ENCODE measurements around the gene SERPINB7. TPM values are rescaled to one million over a fixed set of nuclear protein-coding genes. Genes with fewer than 3 reads are reported as not detected.

Gene SERPINB7
- polyA plus RNA-seq, 3 donors = 0.36 to 2.5 TPM; not detected in 1

- WGBS, 3 donors = 57 to 58% (median 57%) methylated on average over 1 of the region's 1 CpG
- H3K27ac ChIP-seq (ENCODE audit: low read depth, low read length) = no peak overlapping the region
Observed at GRCh38 chr18:63779386-63779785, 4.2 kb downstream of the SERPINB7 start.

DNA sequence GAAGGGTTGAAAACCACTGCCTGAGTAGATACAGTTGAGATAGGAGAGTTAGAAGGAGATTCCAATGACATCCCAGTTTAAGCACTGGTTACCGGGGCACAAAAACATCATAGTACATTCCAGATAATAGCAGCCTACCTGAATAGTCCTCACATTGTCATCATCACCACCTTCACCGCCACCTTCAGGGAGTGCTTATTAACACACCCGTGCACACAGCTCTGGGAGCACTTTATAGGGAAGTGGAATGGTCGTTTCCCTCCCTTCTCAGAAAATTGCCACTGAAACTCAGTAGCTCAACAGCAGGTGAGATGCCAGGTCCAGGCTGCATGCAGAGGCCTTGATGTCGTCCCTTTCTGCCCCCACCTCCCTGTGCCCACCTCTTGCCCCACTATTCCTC, 8.2 kb downstream of the SERPINB7 start:
- WGBS, 3 donors = 63 to 72% (median 68%) methylated on average over 5 of the region's 5 CpGs
- no peak overlapping the region for H3K27ac ChIP-seq (ENCODE audit: low read depth, low read length)

- 42 to 58% (median 50%) methylated on average over 4 of the region's 4 CpGs for WGBS, 3 donors
- no peak overlapping the region for H3K27ac ChIP-seq (ENCODE audit: low read depth, low read length)
Observed at GRCh38 chr18:63784787-63785452, 9.7 kb downstream of the SERPINB7 start.

- H3K27ac ChIP-seq (ENCODE audit: low read depth, low read length) = no peak overlapping the region
- 83 to 93% (median 84%) methylated on average over 4 of the region's 4 CpGs for WGBS, 3 donors
Observed at GRCh38 chr18:63787673-63788072, 12.5 kb downstream of the SERPINB7 start.

- H3K27ac ChIP-seq (ENCODE audit: low read depth, low read length) = no peak overlapping the region
- 67 to 76% (median 75%) methylated on average over 3 of the region's 3 CpGs for WGBS, 3 donors
Observed at GRCh38 chr18:63788447-63789096, 13.4 kb downstream of the SERPINB7 start.

DNA sequence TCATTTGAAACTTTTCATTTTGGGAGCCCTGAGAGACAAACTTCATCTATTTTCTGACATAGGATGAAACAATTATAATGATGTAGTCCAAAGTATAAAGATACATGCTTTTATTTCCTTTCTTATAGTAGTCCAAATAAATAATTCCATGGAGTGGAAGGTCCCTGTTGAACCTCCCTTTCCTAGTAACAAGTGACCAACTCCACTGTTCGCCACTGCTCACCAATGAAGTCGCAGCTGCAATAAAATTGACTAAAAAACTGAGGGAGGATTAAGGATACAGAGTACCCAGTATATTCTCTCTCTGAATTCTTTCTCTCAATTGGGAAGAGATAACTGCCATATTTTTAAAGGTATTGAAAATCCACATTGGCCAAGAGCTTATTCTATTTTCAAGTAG, 14.1 kb downstream of the SERPINB7 start:
- WGBS, 3 donors = 83 to 97% (median 93%) methylated on average over 2 of the region's 2 CpGs
- no peak overlapping the region for H3K27ac ChIP-seq (ENCODE audit: low read depth, low read length)

DNA sequence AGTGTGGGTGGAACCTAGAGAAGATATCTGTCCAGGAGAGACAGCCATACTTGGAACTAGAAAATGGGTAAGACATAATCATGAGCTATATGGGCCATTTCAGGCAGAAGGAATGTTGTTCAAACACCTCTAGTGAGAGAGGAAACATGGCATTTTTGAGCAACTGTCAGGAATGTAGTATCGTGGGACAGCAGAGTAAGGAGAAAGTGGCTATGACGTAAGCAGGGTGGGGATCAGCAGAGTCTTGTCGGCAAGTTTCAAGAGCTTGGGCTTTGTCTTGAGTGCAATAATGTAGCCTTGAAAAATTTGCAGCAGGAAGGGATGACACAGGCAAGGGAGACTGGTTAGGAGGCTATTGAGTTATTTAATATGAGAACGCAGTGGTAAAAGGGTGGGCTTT, 20.4 kb downstream of the SERPINB7 start:
- 70 to 88% (median 84%) methylated on average over 4 of the region's 4 CpGs for WGBS, 3 donors
- no peak overlapping the region for H3K27ac ChIP-seq (ENCODE audit: low read depth, low read length)

GRCh38 chr18:63799189-63799588, 24.0 kb downstream of the SERPINB7 start:
- no peak overlapping the region for H3K27ac ChIP-seq (ENCODE audit: low read depth, low read length)

- H3K27ac ChIP-seq (ENCODE audit: low read depth, low read length) = no peak overlapping the region
- WGBS, 3 donors = 75 to 86% (median 83%) methylated on average over 4 of the region's 4 CpGs
Observed at GRCh38 chr18:63801343-63801742, 26.1 kb downstream of the SERPINB7 start.

DNA sequence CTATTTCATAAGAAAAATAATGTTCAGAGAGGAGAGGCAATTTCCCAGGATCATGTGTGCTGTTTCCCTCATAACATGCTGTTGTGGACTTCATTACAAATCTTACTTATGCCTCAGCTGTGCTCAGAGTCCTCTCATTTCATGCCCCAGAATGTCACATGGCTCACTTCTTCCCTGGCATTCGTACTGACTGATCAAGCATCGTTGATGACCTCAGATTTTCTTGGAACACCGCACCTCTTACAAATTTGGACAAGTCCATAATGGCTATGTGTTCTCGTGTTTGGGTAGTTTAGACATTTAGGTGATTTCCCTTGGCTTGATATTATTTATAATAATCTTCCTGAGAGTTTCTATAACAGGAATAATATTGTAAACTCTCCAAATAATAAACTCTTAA, 32.9 kb downstream of the SERPINB7 start:
- no peak overlapping the region for H3K27ac ChIP-seq (ENCODE audit: low read depth, low read length)
- WGBS, 3 donors = 62 to 77% (median 73%) methylated on average over 4 of the region's 4 CpGs

GRCh38 chr18:63817441-63818051, 42.3 kb downstream of the SERPINB7 start:
- WGBS, 3 donors = 26 to 59% (median 43%) methylated on average over 1 of the region's 1 CpG
- no peak overlapping the region for H3K27ac ChIP-seq (ENCODE audit: low read depth, low read length)

GRCh38 chr18:63818212-63818611, 43.0 kb downstream of the SERPINB7 start:
- no peak overlapping the region for H3K27ac ChIP-seq (ENCODE audit: low read depth, low read length)

DNA sequence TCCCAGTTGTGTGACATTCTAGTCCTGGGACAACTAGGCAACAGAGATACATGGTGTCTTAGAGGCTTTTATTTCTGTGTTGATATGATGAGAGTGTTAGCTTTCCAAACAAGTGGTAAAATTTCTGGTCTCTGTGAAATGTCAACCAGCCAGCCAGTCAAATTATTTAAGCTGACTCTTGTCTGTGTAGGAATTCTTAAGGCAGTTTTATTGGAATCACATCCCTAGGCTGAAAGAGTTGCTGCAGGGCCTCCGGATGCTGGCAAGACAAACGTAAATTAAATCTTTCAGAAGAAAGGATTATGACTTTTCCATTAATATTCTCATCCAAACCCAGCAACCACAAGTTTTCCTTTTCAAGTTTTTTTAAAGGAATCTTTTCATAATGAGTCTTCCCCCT, 44.6 kb downstream of the SERPINB7 start:
- WGBS, 3 donors = 37 to 79% (median 66%) methylated on average over 2 of the region's 2 CpGs
- H3K27ac ChIP-seq (ENCODE audit: low read depth, low read length) = no peak overlapping the region

More at GRCh38 chr18:63818212-63818611, 43.0 kb downstream of the SERPINB7 start:
- WGBS, 3 donors = 33 to 44% (median 42%) methylated on average over 1 of the region's 1 CpG

DNA sequence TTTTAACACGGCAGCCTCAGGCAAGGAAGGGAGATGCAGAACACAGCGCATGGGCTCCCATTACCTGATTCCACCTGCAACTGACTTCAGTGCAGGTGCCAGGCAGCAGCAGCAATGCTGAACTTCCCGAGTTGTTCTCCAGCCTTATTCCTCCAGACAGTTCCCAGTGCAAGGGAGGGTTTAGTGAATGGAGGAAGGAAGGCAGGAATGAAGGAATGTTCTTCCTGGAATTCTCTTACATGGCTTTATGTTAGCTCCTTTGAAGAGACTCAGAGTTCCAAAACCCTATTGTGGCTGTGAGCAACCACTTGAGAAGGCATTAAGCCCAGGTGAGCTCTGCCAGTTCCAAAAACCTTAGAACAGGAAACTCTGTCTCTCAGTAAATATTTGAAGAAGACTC, 45.5 kb downstream of the SERPINB7 start:
- H3K27ac ChIP-seq (ENCODE audit: low read depth, low read length) = no peak overlapping the region
- 69 to 92% (median 84%) methylated on average over 3 of the region's 3 CpGs for WGBS, 3 donors

- 60 to 72% (median 65%) methylated on average over 10 of the region's 10 CpGs for whole genome bisulfite sequencing, 3 donors
- no peak overlapping the region for H3K27ac ChIP-seq (ENCODE audit: low read depth, low read length)
Observed at GRCh38 chr18:63823516-63824219, 48.5 kb downstream of the SERPINB7 start.

DNA sequence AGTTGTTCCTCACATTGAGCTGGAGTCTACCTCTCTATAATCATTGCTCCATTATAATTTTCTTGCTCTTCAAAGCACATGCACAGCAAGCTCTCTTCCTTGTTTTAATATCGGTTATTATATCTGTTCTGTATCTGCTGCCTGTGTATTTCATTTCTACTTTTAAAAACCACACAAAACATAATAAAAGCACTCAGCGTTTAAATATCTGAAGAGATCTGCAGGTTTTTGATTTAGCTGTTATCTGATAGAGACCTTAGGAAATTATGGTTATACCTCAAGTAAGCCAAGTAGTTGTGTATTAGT, 49.0 kb downstream of the SERPINB7 start:
- 77 to 93% (median 91%) methylated on average over 2 of the region's 2 CpGs for WGBS, 3 donors

GRCh38 chr18:63828120-63828519, 52.9 kb downstream of the SERPINB7 start:
- WGBS, 3 donors = 71 to 82% (median 81%) methylated on average over 3 of the region's 3 CpGs

More for the DNA sequence above, 49.0 kb downstream of the SERPINB7 start:
- H3K27ac ChIP-seq (ENCODE audit: low read depth, low read length) = no peak overlapping the region

GRCh38 chr18:63828656-63829055, 53.4 kb downstream of the SERPINB7 start:
- WGBS, 3 donors = 34 to 65% (median 47%) methylated on average over 1 of the region's 1 CpG
- H3K27ac ChIP-seq (ENCODE audit: low read depth, low read length) = no peak overlapping the region

More at GRCh38 chr18:63828120-63828519, 52.9 kb downstream of the SERPINB7 start:
- no peak overlapping the region for H3K27ac ChIP-seq (ENCODE audit: low read depth, low read length)

GRCh38 chr18:63829886-63830285, 54.7 kb downstream of the SERPINB7 start:
- H3K27ac ChIP-seq (ENCODE audit: low read depth, low read length) = no peak overlapping the region

Measured in adipose tissue (tissue), 3 donors.